ENCODE measurements around the gene MSMO1.

Gene MSMO1

DNA sequence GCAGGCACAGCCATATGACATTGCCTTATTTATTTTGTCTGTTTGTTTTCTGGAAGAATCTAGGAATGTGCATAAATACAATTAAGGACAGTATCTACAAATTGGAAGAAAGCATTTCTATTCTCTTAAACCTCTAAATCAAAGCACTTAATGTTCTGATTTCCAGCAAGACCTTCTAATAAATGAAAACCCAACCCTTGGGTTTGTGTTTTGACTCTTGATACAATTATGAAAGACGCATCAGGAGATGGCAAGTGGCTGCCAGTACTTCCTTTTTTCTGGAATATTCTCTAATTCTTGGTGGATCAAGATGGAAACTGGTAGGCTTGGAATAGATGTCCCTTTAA is 50.9 kb downstream of the MSMO1 start:
- TF ChIP-seq TAF1 (IDR thresholded peaks at IDR 0.05; ENCODE audit: borderline replicate concordance, insufficient read depth, low read length): no peak
- no peak for TF ChIP-seq FOXP2 (optimal IDR thresholded peaks at IDR 0.05; ENCODE audit: borderline replicate concordance, extremely low read depth, extremely low read length, insufficient read depth)
- no peak for TF ChIP-seq SIN3A (IDR thresholded peaks at IDR 0.05; ENCODE audit: borderline replicate concordance, insufficient read depth, low read length)
- TF ChIP-seq, protein P1, sequence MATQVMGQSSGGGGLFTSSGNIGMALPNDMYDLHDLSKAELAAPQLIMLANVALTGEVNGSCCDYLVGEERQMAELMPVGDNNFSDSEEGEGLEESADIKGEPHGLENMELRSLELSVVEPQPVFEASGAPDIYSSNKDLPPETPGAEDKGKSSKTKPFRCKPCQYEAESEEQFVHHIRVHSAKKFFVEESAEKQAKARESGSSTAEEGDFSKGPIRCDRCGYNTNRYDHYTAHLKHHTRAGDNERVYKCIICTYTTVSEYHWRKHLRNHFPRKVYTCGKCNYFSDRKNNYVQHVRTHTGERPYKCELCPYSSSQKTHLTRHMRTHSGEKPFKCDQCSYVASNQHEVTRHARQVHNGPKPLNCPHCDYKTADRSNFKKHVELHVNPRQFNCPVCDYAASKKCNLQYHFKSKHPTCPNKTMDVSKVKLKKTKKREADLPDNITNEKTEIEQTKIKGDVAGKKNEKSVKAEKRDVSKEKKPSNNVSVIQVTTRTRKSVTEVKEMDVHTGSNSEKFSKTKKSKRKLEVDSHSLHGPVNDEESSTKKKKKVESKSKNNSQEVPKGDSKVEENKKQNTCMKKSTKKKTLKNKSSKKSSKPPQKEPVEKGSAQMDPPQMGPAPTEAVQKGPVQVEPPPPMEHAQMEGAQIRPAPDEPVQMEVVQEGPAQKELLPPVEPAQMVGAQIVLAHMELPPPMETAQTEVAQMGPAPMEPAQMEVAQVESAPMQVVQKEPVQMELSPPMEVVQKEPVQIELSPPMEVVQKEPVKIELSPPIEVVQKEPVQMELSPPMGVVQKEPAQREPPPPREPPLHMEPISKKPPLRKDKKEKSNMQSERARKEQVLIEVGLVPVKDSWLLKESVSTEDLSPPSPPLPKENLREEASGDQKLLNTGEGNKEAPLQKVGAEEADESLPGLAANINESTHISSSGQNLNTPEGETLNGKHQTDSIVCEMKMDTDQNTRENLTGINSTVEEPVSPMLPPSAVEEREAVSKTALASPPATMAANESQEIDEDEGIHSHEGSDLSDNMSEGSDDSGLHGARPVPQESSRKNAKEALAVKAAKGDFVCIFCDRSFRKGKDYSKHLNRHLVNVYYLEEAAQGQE (IDR thresholded peaks at IDR 0.05; ENCODE audit: insufficient read depth in 1 of 2, low read depth in 2 of 2, low read length in 2 of 2): no peak
- TF ChIP-seq POLR2AphosphoS5 (IDR thresholded peaks at IDR 0.05; ENCODE audit: low read depth, low read length): no peak

- TF ChIP-seq, protein P1 (IDR thresholded peaks at IDR 0.05; ENCODE audit: insufficient read depth in 1 of 2, low read depth in 2 of 2, low read length in 2 of 2): no peak
- TF ChIP-seq SIN3A (IDR thresholded peaks at IDR 0.05; ENCODE audit: borderline replicate concordance, insufficient read depth, low read length) (no peak), FOXP2 (optimal IDR thresholded peaks at IDR 0.05; ENCODE audit: borderline replicate concordance, extremely low read depth, extremely low read length, insufficient read depth) (no peak), POLR2AphosphoS5 (IDR thresholded peaks at IDR 0.05; ENCODE audit: low read depth, low read length) (no peak), TAF1 (IDR thresholded peaks at IDR 0.05; ENCODE audit: borderline replicate concordance, insufficient read depth, low read length) (no peak)
Observed at GRCh38 chr4:165378745-165379677, 51.5 kb downstream of the MSMO1 start, which contains the start of gene CPE. Gene CPE (plus strand): TSS chr4:165379008. CDS start chr4:165379222, 214 bp downstream.

DNA sequence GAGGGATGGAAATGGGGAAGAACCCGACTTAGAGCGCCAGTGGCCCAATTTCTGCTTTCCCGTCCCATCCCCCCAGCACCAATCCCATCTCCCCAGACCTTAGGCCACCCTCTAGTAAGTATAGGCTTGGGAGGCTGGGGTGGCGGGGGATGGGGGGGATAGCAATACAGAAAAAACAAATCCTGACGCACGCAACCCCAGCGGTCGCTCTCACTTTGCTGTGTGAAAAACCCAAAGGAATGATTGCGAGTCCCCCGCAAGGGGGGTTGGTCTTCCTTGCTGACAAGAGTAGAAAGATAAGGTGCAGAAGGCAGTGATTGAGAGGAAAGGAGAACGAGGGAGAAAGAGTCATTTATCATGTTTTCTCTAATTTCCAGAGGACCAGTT is 52.2 kb downstream of the MSMO1 start:
- TF ChIP-seq FOXP2 (optimal IDR thresholded peaks at IDR 0.05; ENCODE audit: borderline replicate concordance, extremely low read depth, extremely low read length, insufficient read depth) (no peak), SIN3A (IDR thresholded peaks at IDR 0.05; ENCODE audit: borderline replicate concordance, insufficient read depth, low read length) (no peak), TAF1 (IDR thresholded peaks at IDR 0.05; ENCODE audit: borderline replicate concordance, insufficient read depth, low read length) (no peak), POLR2AphosphoS5 (IDR thresholded peaks at IDR 0.05; ENCODE audit: low read depth, low read length) (no peak)
- TF ChIP-seq, protein P1 (IDR thresholded peaks at IDR 0.05; ENCODE audit: insufficient read depth in 1 of 2, low read depth in 2 of 2, low read length in 2 of 2): no peak

DNA sequence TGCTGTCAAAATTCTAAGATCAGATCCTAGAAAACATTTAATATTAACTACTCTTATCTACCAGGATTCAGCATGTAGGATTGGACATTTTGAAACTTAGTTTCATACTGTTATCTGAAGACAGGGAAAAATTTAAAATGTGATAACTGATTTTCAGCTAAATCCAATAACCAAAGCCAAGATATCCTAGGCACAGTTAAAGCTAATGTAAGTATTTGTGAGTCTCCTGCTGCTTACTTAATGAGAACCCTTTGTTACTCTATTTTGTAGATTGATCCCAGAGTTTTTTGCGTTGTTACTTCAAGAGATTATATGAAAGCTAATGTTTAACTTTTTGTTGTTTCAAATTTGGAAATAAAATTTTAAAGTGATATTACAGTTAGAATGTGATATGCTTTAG is 53.3 kb downstream of the MSMO1 start:
- TF ChIP-seq SIN3A (IDR thresholded peaks at IDR 0.05; ENCODE audit: borderline replicate concordance, insufficient read depth, low read length): no peak
- TF ChIP-seq, protein P1 (IDR thresholded peaks at IDR 0.05; ENCODE audit: insufficient read depth in 1 of 2, low read depth in 2 of 2, low read length in 2 of 2): no peak
- no peak for TF ChIP-seq TAF1 (IDR thresholded peaks at IDR 0.05; ENCODE audit: borderline replicate concordance, insufficient read depth, low read length)
- no peak for TF ChIP-seq POLR2AphosphoS5 (IDR thresholded peaks at IDR 0.05; ENCODE audit: low read depth, low read length)
- no peak for TF ChIP-seq FOXP2 (optimal IDR thresholded peaks at IDR 0.05; ENCODE audit: borderline replicate concordance, extremely low read depth, extremely low read length, insufficient read depth)
